ENCODE data around the gene PSMD4. TPM values are rescaled to one million over a fixed set of nuclear protein-coding genes. Genes with fewer than 3 reads are reported as not detected.
A peak's percentile ranks its signal among the peaks of the same experiment; 100 is the strongest.
"Not testable (repeated sequence)": the region's sequence is repeated elsewhere in the genome, so short reads cannot be mapped to it uniquely, and the experiment has no call there.

Gene PSMD4
- total and polyA plus RNA-seq, 4 donors, result 108 to 211 (median 180) TPM

DNA sequence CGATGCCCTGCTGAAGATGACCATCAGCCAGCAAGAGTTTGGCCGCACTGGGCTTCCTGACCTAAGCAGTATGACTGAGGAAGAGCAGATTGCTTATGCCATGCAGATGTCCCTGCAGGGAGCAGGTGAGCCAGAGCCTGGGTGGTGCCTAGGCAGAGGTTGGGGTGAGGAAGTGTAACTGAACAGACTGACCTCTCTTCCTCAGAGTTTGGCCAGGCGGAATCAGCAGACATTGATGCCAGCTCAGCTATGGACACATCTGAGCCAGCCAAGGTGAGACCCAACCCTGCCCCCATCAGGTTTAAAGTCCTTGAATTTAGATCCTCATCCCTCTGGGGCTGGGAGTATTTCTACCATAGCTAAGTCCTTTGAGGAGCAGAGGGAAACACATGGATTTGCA, 11.8 kb downstream of the PSMD4 start:
- H3K27ac ChIP-seq (ENCODE audit: low read depth, low read length), result no peak overlapping the region
- WGBS (ENCODE audit: insufficient coverage), result 100% methylated on average over 1 of the region's 3 CpGs
- no peaks in the 10 kb centered on the region for H3K9me3 ChIP-seq (ENCODE audit: control insufficient read depth, insufficient read depth, low read length)
- no peak overlapping the region for H3K4me3 ChIP-seq (ENCODE audit: low read depth, low read length)
- DNase-seq (ENCODE audit: low read depth in 4 of 6, low spot score in 6 of 6), result no peak
- H3K36me3 ChIP-seq (ENCODE audit: control insufficient read depth, insufficient read depth, low read length), result peaks cover 71% of the 10 kb centered on the region
- no peaks in the 10 kb centered on the region for H3K27me3 ChIP-seq (ENCODE audit: control insufficient read depth, insufficient read depth, low read length)
- no peaks in the 10 kb centered on the region for H3K4me1 ChIP-seq (ENCODE audit: control insufficient read depth, insufficient read depth, low read length)

DNA sequence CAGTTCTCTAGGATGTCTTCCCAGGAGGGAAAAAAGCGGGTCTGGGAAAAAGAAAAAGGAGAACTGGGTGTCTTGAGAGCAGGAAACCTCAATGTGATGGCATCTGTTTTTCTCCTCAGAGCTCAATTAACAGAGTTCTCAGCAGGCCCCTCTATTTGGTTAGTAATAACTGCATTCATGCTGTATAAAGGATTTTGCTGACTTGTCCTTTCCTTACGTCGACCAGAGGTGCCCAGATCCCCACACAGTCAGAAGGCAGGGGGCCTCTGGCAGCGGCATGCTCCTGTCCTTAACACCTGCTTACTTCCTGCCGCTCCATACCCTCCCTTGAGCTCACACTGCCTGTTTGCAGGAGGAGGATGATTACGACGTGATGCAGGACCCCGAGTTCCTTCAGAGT, 12.3 kb downstream of the PSMD4 start:
- no peaks in the 10 kb centered on the region for H3K9me3 ChIP-seq (ENCODE audit: control insufficient read depth, insufficient read depth, low read length)
- DNase-seq (ENCODE audit: low read depth in 4 of 6, low spot score in 6 of 6), result no peak
- no CpG with 5 or more reads among the region's 8 CpGs for WGBS (ENCODE audit: insufficient coverage)
- peaks cover 71% of the 10 kb centered on the region for H3K36me3 ChIP-seq (ENCODE audit: control insufficient read depth, insufficient read depth, low read length)
- no peaks in the 10 kb centered on the region for H3K27me3 ChIP-seq (ENCODE audit: control insufficient read depth, insufficient read depth, low read length)
- H3K27ac ChIP-seq (ENCODE audit: low read depth, low read length), result no peak overlapping the region
- no peaks in the 10 kb centered on the region for H3K4me1 ChIP-seq (ENCODE audit: control insufficient read depth, insufficient read depth, low read length)
- H3K4me3 ChIP-seq (ENCODE audit: low read depth, low read length), result no peak overlapping the region

DNA sequence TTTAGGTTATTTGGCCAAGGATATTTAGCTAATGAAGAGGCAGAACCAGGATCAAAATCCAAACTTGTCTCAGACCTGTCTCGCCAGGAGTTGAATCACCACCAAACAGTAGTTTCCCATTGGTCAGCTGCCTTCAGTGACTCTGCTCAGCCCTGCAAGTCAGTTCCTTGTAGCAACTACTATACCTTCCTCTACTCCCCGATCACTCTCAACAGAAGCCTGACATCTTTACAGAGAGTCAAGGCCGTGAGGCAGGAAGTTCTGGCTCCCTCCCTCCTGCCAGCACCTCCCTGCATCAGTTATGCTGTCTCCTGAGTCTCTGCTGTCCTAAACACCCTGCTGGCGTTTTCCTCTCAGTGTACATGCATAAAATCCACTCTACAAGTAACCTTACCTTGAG, 13.2 kb downstream of the PSMD4 start:
- no peak overlapping the region for H3K27ac ChIP-seq (ENCODE audit: low read depth, low read length)
- 88% methylated on average over 3 of the region's 4 CpGs for WGBS (ENCODE audit: insufficient coverage)
- DNase-seq (ENCODE audit: low read depth in 4 of 6, low spot score in 6 of 6), result no peak

DNA sequence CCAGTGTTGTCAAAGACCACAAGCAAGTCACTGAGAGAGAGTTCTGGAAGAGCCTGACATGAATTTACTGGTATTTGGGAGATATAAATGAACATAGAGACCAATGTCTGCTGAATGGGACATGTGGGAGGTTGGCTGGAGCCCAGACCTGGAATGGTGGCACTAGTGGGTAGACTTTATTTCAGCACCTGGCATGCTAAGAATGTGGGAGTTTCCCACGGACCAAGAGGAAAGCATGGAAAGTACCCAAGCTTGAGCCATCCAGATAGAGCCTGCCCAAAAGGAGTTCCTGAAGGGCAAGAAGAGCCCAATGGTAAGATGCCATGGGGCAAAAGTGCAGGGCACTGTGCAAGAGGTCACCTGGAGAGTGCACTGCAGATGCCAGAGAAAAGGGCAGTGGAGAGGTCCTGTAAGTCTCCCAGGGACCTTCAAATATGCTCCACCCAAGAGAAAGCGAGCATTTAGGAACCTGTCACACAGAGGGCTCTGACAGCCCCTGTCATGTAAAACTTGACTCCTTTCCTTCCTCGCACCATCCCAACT, 19.5 kb downstream of the PSMD4 start:
- no peaks in the 10 kb centered on the region for H3K9me3 ChIP-seq (ENCODE audit: control insufficient read depth, insufficient read depth, low read length)
- H3K27ac ChIP-seq (ENCODE audit: low read depth, low read length), result no peak overlapping the region
- no peaks in the 10 kb centered on the region for H3K27me3 ChIP-seq (ENCODE audit: control insufficient read depth, insufficient read depth, low read length)
- H3K4me3 ChIP-seq (ENCODE audit: low read depth, low read length), result no peak overlapping the region
- H3K36me3 ChIP-seq (ENCODE audit: control insufficient read depth, insufficient read depth, low read length), result peaks cover 9% of the 10 kb centered on the region
- WGBS (ENCODE audit: insufficient coverage), result 80% methylated on average over 1 of the region's 3 CpGs
- DNase-seq (ENCODE audit: low read depth in 4 of 6, low spot score in 6 of 6), result no peak
- no peaks in the 10 kb centered on the region for H3K4me1 ChIP-seq (ENCODE audit: control insufficient read depth, insufficient read depth, low read length)

More for the DNA sequence above, 13.2 kb downstream of the PSMD4 start:
- Histone ChIP-seq H3K36me3 (ENCODE audit: control insufficient read depth, insufficient read depth, low read length) (peaks cover 63% of the 10 kb centered on the region), H3K27me3 (ENCODE audit: control insufficient read depth, insufficient read depth, low read length) (no peaks in the 10 kb centered on the region), H3K9me3 (ENCODE audit: control insufficient read depth, insufficient read depth, low read length) (no peaks in the 10 kb centered on the region), H3K4me3 (ENCODE audit: low read depth, low read length) (no peak overlapping the region), H3K4me1 (ENCODE audit: control insufficient read depth, insufficient read depth, low read length) (no peaks in the 10 kb centered on the region)

DNA sequence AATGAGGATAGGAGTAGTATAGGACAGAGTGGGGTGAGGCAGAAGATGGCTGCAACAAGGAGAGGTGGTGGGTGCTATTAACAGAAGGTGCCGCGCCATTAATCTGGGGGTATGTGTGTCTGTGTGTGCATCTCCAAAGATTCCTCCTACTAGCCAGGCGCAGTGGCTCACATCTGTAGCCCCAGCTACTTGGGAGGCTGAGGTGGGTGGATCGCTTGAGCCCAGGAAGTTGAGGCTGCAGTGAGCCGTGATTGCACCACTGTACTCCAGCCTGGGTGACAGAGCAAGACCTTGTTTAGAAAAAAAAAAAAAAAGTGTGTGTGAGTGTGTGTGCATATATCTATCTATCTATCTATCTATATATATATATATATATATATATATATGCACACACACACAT, 20.8 kb downstream of the PSMD4 start:
- not testable (repeated sequence) for DNase-seq (ENCODE audit: low read depth in 4 of 6, low spot score in 6 of 6); H3K4me3 ChIP-seq (ENCODE audit: low read depth, low read length); H3K36me3 ChIP-seq (ENCODE audit: control insufficient read depth, insufficient read depth, low read length); H3K4me1 ChIP-seq (ENCODE audit: control insufficient read depth, insufficient read depth, low read length); H3K27me3 ChIP-seq (ENCODE audit: control insufficient read depth, insufficient read depth, low read length); H3K27ac ChIP-seq (ENCODE audit: low read depth, low read length); H3K9me3 ChIP-seq (ENCODE audit: control insufficient read depth, insufficient read depth, low read length)
- WGBS (ENCODE audit: insufficient coverage), result no CpG with 5 or more reads among the region's 5 CpGs

DNA sequence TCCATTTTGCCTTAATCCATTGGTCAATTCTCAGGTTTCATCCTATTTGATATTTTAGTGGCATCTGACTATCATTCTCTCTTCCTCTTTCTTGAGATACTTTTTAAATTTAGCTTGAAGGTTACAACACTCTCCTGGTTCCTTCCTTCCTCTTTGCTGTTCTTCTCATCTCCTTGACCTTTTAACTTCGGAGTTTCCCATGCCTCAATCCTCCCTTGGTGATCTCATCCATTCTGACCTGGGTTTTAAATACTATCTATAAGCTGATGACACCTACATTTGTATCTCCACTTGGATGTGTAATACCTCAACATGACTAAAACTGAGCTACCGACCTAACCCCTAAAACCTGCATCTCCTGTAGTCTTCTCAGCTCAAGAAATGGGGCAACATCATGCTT, 22.7 kb downstream of the PSMD4 start:
- WGBS (ENCODE audit: insufficient coverage), result 83% methylated on average over 2 of the region's 2 CpGs
- peaks cover 9% of the 10 kb centered on the region for H3K4me1 ChIP-seq (ENCODE audit: control insufficient read depth, insufficient read depth, low read length)
- H3K36me3 ChIP-seq (ENCODE audit: control insufficient read depth, insufficient read depth, low read length), result no peaks in the 10 kb centered on the region
- no peak overlapping the region for H3K27ac ChIP-seq (ENCODE audit: low read depth, low read length)
- no peaks in the 10 kb centered on the region for H3K9me3 ChIP-seq (ENCODE audit: control insufficient read depth, insufficient read depth, low read length)
- no peak overlapping the region for H3K4me3 ChIP-seq (ENCODE audit: low read depth, low read length)
- DNase-seq (ENCODE audit: low read depth in 4 of 6, low spot score in 6 of 6), result no peak
- no peaks in the 10 kb centered on the region for H3K27me3 ChIP-seq (ENCODE audit: control insufficient read depth, insufficient read depth, low read length)

DNA sequence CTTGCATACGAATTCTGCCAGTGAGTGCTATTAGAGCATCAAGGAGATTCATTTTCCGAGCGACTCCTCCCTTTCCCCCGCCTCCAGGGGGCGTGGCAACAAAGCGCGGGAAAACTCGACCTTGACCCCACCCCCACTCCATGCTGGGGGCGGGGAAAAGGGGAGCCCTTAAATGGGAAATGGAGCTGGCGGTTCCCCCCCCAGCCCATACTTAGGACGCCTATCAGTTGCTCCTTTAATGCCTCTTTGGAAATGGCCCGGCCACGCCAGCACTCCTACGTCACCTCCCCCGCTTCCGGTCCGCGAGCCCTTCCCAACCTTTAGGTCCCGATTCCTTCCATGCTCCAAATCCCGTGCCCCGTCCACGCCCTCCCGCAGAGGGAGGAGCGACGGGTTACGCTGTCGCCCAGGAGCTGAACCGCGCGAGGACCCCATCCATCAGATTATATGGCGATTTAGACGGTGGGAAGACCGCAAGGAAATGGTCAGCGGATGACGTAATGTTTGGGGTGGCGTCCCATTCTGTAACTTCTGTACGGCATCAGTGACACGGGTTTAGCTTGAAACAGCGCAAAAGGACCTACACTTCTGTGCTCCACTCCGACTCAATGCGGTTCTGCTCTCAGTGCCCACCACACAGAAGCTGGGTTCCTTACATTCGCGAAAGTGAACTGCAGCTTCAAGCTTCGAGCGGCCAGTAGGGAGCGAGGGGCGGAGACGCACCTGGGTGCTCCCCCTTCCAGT, 26.9 kb downstream of the PSMD4 start:
- H3K27me3 ChIP-seq (ENCODE audit: control insufficient read depth, insufficient read depth, low read length), result no peaks in the 10 kb centered on the region
- peaks cover 15% of the 10 kb centered on the region for H3K36me3 ChIP-seq (ENCODE audit: control insufficient read depth, insufficient read depth, low read length)
- H3K9me3 ChIP-seq (ENCODE audit: control insufficient read depth, insufficient read depth, low read length), result no peaks in the 10 kb centered on the region
- DNase-seq (ENCODE audit: low read depth in 4 of 6, low spot score in 6 of 6), result peak; percentile 96 to 100 (median 98)
- WGBS (ENCODE audit: insufficient coverage), result 0% methylated on average over 40 of the region's 48 CpGs
- peak overlapping the region; percentile 99 for H3K4me3 ChIP-seq (ENCODE audit: low read depth, low read length)
- peaks cover 30% of the 10 kb centered on the region for H3K4me1 ChIP-seq (ENCODE audit: control insufficient read depth, insufficient read depth, low read length)
- H3K27ac ChIP-seq (ENCODE audit: low read depth, low read length), result peak overlapping the region; percentile 100

DNA sequence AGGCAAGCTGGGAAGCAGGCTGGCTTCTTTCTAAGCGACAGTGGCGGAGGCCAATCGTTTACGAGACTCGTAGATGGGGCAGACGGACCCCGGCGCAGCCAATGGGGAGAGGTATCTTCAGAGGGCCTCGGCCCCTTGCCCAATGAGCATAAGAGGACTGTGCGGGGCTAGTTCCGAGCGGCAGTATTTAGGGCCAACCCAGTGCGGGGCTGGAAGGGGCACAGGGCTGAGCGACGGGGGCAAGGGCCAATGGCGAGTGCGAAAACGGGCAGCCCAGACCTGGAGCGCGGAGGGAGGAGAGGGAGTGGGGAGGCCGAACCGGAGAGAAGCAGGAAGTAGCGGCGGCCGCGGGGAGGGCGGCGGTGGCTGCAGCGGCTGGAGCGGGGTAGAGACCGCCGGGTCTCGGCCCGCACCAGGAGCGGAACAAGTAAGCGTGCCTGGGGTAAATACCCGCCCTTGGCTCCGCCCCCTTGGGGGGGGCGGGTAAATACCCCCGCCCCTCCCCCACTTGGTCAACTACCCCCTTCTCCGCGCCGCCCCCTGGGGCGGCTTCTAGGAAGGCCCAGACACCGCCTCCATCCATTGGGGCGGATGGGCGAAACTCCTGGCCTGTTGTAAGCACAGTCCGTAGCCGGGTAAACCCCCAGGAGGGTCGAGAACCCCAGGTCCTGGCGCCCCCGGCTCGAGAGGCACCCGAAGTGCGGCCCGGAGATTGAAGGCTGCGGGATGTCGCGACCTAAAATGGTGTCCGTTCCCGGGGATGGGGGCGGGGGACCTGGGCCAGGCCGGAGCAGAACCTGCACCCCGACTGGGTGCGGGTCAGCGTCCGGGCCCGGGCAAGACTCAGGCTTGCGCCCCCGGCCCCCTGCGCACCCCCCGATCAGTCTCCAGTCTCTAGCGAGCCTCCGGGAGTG, 27.7 kb downstream of the PSMD4 start, which contains the start of gene ZNF687:
Gene ZNF687, plus strand, starts transcription at position 331 of the 914 bp plus-strand sequence. CDS start 3,993 bp downstream, outside the sequence.
- no peaks in the 10 kb centered on the region for H3K9me3 ChIP-seq (ENCODE audit: control insufficient read depth, insufficient read depth, low read length)
- peak within 1 kb of the TSS; percentile 99 for H3K4me3 ChIP-seq (ENCODE audit: low read depth, low read length)
- H3K27ac ChIP-seq (ENCODE audit: low read depth, low read length), result peak within 1 kb of the TSS; percentile 100
- DNase-seq (ENCODE audit: low read depth in 4 of 6, low spot score in 6 of 6), result peak in 5 of 6 donors; percentile 99 to 100 (median 100)
- peaks cover 30% of the 10 kb centered on the region for H3K4me1 ChIP-seq (ENCODE audit: control insufficient read depth, insufficient read depth, low read length)
- peaks cover 24% of the 10 kb centered on the region for H3K36me3 ChIP-seq (ENCODE audit: control insufficient read depth, insufficient read depth, low read length)
- H3K27me3 ChIP-seq (ENCODE audit: control insufficient read depth, insufficient read depth, low read length), result no peaks in the 10 kb centered on the region
- WGBS (ENCODE audit: insufficient coverage), result 0% methylated on average over 67 of the region's 74 CpGs

DNA sequence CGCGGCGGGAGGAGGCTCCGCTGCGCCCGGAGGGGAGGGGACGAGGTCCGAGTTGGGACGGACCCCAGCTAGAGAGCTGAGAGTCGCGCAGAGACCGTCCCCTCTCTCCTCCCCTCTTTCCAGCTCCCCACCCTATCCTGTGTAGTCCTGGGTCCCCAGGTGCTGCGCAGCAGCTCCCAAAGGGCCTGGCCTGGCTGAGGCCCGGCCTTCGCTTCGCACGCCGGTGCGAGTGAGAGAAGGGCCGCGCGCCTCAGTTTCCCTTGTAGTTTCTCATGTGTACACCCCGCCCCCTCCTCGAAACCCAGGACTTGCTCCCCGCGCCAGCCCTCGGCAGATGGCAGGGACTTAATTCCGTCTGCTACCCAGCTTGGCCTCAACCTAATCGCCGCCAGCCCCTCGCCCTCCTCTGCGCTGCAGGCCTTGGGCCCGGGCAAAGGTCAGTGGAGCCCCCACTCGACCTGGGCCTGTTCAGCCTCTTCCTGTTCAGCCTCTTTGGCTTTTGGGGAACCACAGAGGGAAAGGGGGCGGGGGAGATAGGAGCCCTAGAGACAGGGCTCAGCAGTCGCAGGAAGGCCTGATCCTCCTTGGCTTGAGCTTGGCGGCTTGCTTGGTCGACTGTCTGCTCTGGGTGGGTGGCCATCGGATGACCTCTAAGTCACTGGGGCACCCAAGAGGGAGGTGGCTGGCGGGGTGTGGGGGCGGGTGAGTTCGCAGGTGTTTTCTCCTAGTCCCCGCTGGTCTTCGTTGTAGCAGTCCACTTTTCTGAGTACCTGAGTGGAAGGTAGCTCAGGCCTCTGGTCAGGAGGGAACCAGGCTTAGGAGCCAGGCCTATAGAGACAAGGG, 28.6 kb downstream of the PSMD4 start:
- no peaks in the 10 kb centered on the region for H3K9me3 ChIP-seq (ENCODE audit: control insufficient read depth, insufficient read depth, low read length)
- peak overlapping the region; percentile 100 for H3K27ac ChIP-seq (ENCODE audit: low read depth, low read length)
- DNase-seq (ENCODE audit: low read depth in 4 of 6, low spot score in 6 of 6), result peak in 2 of 6 donors; percentile 19 to 31
- 5% methylated on average over 42 of the region's 44 CpGs for WGBS (ENCODE audit: insufficient coverage)
- peaks cover 30% of the 10 kb centered on the region for H3K4me1 ChIP-seq (ENCODE audit: control insufficient read depth, insufficient read depth, low read length)
- peaks cover 32% of the 10 kb centered on the region for H3K36me3 ChIP-seq (ENCODE audit: control insufficient read depth, insufficient read depth, low read length)
- peak overlapping the region; percentile 99 for H3K4me3 ChIP-seq (ENCODE audit: low read depth, low read length)
- no peaks in the 10 kb centered on the region for H3K27me3 ChIP-seq (ENCODE audit: control insufficient read depth, insufficient read depth, low read length)

Data from spinal cord (tissue), 10 donors.